SK-N-SH treated with all-trans-retinoic acid at 6 μM for 48 hours (cell line): ENCODE measurements around the gene ATP1A2.

Source experiments
- ATAC-seq: fragments of 200-7000 bp; cut with Tn5 transposase; 3 replicates; pipeline ENCODE4 v1.9.1; 2020; ENCODE audit warnings: mild to moderate bottlenecking, moderate library complexity
- BACH2 ChIP-seq: fragments of 250-450 bp; sonication (Bioruptor Pico); IDR thresholded peaks from 2 replicates; pipeline ENCODE4 v1.9.0; 2021; ENCODE audit warnings: mild to moderate bottlenecking, borderline replicate concordance
- ESRRG ChIP-seq: fragments of 250-450 bp; sonication (Bioruptor Pico); IDR thresholded peaks from 2 replicates; pipeline ENCODE4 v1.6.1; 2021; ENCODE audit warnings: mild to moderate bottlenecking
- GLIS3 ChIP-seq: fragments of 250-450 bp; sonication (Bioruptor Pico); IDR thresholded peaks from 2 replicates; pipeline ENCODE4 v1.5.0; 2020; ENCODE audit warnings: mild to moderate bottlenecking, moderate library complexity
- ISL1 ChIP-seq: fragments of 250-450 bp; sonication (Bioruptor Pico); IDR thresholded peaks from 2 replicates; pipeline ENCODE4 v2.1.2; 2022; ENCODE audit warnings: mild to moderate bottlenecking, moderate library complexity
- OSR1 ChIP-seq: fragments of 250-450 bp; sonication (Bioruptor Pico); IDR thresholded peaks from 2 replicates; pipeline ENCODE4 v1.8.0; 2022; ENCODE audit warnings: moderate library complexity, mild to moderate bottlenecking, inconsistent platforms
- PPARA ChIP-seq: fragments of 250-450 bp; sonication (Bioruptor Pico); IDR thresholded peaks from 2 replicates; pipeline ENCODE4 v1.5.0; 2020; ENCODE audit warnings: mild to moderate bottlenecking, borderline replicate concordance
- RARB ChIP-seq: fragments of 250-450 bp; sonication (Bioruptor Pico); IDR thresholded peaks from 2 replicates; pipeline ENCODE4 v1.8.0; 2021; ENCODE audit warnings: mild to moderate bottlenecking, moderate library complexity
- SNAI2 ChIP-seq: fragments of 250-450 bp; sonication (Bioruptor Pico); IDR thresholded peaks from 2 replicates; pipeline ENCODE4 v1.5.0; 2020; ENCODE audit warnings: mild to moderate bottlenecking, moderate library complexity
- ZC3H10 ChIP-seq: fragments of 250-450 bp; sonication (Bioruptor Pico); IDR thresholded peaks from 2 replicates; pipeline ENCODE4 v1.5.1; 2021; ENCODE audit warnings: mild to moderate bottlenecking, moderate library complexity
- ZFP30 ChIP-seq: fragments of 450-650 bp; formaldehyde crosslinking; IDR thresholded peaks from 2 replicates; pipeline ENCODE4 v1.5.0; 2022; ENCODE audit warnings: mild to moderate bottlenecking, moderate library complexity
- ZNF565 ChIP-seq: fragments of 450-650 bp; formaldehyde crosslinking; conservative IDR thresholded peaks from 2 replicates; pipeline ENCODE4 v1.5.0; 2020; ENCODE audit warnings: low read depth, mild to moderate bottlenecking, moderate library complexity
- ZNF70 ChIP-seq: fragments of 450-650 bp; formaldehyde crosslinking; IDR thresholded peaks from 2 replicates; pipeline ENCODE4 v1.5.0; 2020; ENCODE audit warnings: mild to moderate bottlenecking, moderate library complexity
- ZNF8 ChIP-seq: fragments of 450-650 bp; formaldehyde crosslinking; IDR thresholded peaks from 2 replicates; pipeline ENCODE4 v1.5.0; 2020; ENCODE audit warnings: mild to moderate bottlenecking, moderate library complexity
- TF ChIP-seq, protein P1 (sequence below): fragments of 250-450 bp; sonication (Bioruptor Pico); IDR thresholded peaks from 2 replicates; pipeline ENCODE4 v1.8.0; 2021; ENCODE audit warnings: low read depth, mild to moderate bottlenecking, moderate library complexity, borderline replicate concordance
- TF ChIP-seq, protein P2 (sequence below): fragments of 250-450 bp; sonication (Bioruptor Pico); IDR thresholded peaks from 2 replicates; pipeline ENCODE4 v1.5.0; 2020; ENCODE audit warnings: mild to moderate bottlenecking, moderate library complexity
- TF ChIP-seq, protein P3 (sequence below): fragments of 250-450 bp; sonication (Bioruptor Pico); IDR thresholded peaks from 2 replicates; pipeline ENCODE4 v1.5.1; 2020; ENCODE audit warnings: low read depth, mild to moderate bottlenecking, moderate library complexity

ATP1A2 gene

DNA sequence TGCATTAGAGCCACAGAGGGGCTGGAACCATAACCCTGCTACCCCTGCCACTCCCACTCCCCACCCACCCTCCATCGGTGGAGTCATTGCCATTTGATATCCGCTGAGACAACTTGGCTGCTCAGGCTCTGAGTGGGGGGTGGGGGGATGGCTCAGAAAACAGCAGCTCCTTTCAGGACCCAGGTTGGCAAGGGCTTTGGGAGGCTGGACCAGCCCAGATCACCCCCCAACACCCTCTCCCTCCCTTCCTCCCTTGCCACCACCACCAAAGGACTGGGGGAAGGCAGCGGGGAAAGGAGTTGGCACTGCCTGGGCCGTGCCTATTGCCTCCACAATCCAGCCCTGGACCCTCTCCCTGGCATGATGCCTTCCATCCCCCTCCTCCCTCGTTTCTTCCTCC is 47.3 kb upstream of the ATP1A2 start:
- ATAC-seq, result no peak

DNA sequence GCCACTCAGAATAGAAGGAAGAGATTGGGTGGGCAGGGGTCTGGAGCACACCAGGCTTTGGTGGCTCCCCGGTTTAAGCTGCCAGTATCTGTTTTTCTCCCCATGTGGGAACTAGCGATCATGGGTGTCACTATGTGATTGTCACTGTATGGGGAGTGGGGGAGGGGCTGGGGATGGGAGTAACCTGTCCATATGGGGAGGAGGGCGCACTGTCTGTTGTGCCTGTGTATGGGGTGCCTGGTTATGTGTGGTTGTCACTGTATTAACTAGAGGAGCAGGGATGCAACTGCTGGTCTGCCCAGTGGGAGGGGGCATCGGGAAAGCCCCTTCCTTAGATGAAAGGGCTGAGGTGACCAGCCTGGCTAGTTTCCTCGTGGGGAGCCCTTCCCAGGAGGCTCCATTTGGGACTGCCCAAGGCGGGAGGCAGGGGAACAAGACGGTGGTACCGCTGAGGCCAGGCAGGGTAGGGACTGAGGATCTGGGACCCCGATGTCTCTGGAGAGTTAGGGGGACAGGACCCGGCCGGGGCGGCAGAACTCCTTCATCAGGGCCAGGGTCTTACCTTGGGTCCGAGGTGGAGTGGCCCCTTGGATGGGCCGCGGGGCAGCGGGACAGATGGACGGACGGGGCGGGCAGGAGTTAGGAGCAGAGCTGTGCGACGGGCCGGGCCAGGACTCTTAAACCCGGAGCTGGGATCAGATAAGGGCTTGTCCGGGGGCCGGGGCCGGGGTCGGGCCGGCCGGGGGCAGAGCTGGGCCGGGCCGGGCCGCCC is 45.9 kb upstream of the ATP1A2 start, which contains the start of gene KCNJ10:
Gene KCNJ10 (minus strand): TSS at position 701 of the 772 bp plus-strand sequence. CDS start 27,628 bp downstream, outside the sequence.
- TF ChIP-seq ESRRG (CRISPR knock-in tag) (no peak), ZNF70 (no peak)
- TF ChIP-seq, protein P1, sequence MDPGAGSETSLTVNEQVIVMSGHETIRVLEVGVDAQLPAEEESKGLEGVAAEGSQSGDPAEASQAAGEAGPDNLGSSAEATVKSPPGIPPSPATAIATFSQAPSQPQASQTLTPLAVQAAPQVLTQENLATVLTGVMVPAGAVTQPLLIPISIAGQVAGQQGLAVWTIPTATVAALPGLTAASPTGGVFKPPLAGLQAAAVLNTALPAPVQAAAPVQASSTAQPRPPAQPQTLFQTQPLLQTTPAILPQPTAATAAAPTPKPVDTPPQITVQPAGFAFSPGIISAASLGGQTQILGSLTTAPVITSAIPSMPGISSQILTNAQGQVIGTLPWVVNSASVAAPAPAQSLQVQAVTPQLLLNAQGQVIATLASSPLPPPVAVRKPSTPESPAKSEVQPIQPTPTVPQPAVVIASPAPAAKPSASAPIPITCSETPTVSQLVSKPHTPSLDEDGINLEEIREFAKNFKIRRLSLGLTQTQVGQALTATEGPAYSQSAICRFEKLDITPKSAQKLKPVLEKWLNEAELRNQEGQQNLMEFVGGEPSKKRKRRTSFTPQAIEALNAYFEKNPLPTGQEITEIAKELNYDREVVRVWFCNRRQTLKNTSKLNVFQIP (CRISPR knock-in tag), result no peak
- peak; percentile 56; the same call in 2 of the 3 replicates for ATAC-seq

More for the DNA sequence above, 47.3 kb upstream of the ATP1A2 start:
- TF ChIP-seq PPARA (CRISPR knock-in tag), result no peak
- TF ChIP-seq BACH2 (CRISPR knock-in tag), result no peak
- no peak for TF ChIP-seq ZNF8 (CRISPR knock-in tag)
- no peak for TF ChIP-seq ZFP30 (CRISPR knock-in tag)
- no peak for TF ChIP-seq OSR1 (CRISPR knock-in tag)
- TF ChIP-seq, protein P1 (CRISPR knock-in tag), result no peak
- TF ChIP-seq SNAI2 (CRISPR knock-in tag), result no peak
- TF ChIP-seq GLIS3 (CRISPR knock-in tag), result no peak

DNA sequence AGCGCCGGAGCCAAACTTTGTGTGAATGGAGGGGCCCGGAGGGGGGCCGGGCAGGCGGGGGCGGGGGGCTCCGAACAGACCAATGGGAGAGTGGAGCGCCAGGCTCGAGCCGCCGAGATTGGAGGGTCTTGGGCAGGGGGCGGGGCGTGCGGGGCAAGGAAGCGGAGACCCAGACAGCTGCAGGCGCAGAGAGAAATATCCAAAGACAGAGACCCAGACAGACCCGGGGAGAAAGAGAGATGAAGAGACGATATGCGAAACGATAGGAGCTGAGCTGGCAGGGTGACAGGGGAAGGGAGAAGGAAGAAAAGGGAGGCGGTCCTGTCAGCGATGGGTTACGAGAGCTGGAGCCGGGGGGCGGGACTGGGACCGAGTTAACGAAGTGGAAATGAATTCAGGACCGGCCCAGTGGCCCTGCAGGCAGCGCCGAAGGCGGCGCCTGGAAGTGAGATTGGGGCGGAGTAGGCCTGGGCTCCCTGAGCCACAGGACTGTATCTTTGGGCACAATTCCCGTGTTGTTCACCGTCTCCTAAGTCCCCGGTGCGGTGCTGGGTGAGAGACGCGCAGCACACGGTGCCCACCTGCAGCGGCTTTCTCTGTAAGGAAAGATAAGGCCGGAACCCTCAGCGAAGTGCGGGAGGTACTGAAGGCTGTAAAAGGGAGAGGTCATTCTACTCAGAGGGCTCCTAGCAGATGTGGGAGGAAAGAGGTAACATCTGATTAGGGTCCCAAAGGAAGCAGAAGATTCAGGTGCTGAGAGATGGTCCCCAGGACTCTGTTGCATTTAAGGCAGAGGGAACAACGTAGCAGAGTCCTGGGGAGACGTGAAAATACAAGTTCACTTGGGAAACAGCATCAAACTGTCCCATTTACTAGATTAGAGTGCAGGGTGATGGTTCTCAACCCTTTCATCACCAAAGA is 45.1 kb upstream of the ATP1A2 start:
- ATAC-seq, result peak; percentile 95
- TF ChIP-seq, protein P2, sequence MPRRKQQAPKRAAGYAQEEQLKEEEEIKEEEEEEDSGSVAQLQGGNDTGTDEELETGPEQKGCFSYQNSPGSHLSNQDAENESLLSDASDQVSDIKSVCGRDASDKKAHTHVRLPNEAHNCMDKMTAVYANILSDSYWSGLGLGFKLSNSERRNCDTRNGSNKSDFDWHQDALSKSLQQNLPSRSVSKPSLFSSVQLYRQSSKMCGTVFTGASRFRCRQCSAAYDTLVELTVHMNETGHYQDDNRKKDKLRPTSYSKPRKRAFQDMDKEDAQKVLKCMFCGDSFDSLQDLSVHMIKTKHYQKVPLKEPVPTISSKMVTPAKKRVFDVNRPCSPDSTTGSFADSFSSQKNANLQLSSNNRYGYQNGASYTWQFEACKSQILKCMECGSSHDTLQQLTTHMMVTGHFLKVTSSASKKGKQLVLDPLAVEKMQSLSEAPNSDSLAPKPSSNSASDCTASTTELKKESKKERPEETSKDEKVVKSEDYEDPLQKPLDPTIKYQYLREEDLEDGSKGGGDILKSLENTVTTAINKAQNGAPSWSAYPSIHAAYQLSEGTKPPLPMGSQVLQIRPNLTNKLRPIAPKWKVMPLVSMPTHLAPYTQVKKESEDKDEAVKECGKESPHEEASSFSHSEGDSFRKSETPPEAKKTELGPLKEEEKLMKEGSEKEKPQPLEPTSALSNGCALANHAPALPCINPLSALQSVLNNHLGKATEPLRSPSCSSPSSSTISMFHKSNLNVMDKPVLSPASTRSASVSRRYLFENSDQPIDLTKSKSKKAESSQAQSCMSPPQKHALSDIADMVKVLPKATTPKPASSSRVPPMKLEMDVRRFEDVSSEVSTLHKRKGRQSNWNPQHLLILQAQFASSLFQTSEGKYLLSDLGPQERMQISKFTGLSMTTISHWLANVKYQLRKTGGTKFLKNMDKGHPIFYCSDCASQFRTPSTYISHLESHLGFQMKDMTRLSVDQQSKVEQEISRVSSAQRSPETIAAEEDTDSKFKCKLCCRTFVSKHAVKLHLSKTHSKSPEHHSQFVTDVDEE (CRISPR knock-in tag), result no peak
- no peak for TF ChIP-seq GLIS3 (CRISPR knock-in tag)
- TF ChIP-seq RARB (CRISPR knock-in tag), result no peak

DNA sequence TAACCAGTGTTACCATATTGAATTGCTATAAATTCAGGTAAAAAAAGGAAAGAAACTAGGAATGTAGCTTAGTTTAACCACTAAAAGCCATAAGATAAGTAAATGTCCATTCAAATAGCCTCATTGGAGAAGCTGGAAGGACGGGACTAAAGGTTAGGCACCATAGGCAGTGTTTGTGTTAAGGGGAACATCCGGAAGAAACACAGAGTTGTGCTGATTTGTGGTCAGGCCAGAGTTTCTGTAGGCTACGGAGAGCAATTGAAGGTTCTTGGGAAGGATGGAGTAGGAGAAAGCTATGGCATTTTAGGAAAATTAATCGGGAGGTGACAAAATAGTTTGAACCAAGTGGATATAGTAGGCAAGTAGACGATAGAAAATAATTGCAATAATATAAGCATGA is 44.3 kb upstream of the ATP1A2 start:
- no peak for ATAC-seq
- TF ChIP-seq RARB (CRISPR knock-in tag), result no peak
- no peak for TF ChIP-seq ZNF565 (CRISPR knock-in tag)
- TF ChIP-seq, protein P3, sequence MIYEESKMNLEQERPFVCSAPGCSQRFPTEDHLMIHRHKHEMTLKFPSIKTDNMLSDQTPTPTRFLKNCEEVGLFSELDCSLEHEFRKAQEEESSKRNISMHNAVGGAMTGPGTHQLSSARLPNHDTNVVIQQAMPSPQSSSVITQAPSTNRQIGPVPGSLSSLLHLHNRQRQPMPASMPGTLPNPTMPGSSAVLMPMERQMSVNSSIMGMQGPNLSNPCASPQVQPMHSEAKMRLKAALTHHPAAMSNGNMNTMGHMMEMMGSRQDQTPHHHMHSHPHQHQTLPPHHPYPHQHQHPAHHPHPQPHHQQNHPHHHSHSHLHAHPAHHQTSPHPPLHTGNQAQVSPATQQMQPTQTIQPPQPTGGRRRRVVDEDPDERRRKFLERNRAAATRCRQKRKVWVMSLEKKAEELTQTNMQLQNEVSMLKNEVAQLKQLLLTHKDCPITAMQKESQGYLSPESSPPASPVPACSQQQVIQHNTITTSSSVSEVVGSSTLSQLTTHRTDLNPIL (CRISPR knock-in tag), result no peak
- TF ChIP-seq OSR1 (CRISPR knock-in tag), result no peak
- TF ChIP-seq GLIS3 (CRISPR knock-in tag), result no peak
- TF ChIP-seq ZFP30 (CRISPR knock-in tag), result no peak
- TF ChIP-seq ISL1 (CRISPR knock-in tag), result no peak
- TF ChIP-seq PPARA (CRISPR knock-in tag), result no peak
- no peak for TF ChIP-seq ZC3H10 (CRISPR knock-in tag)
- no peak for TF ChIP-seq SNAI2 (CRISPR knock-in tag)
- TF ChIP-seq ESRRG (CRISPR knock-in tag), result no peak
